Fibroblast of skin of left biceps (primary cell): ENCODE results near the gene FRYL.
"Not testable (repeated sequence)": the region's sequence is repeated elsewhere in the genome, so short reads cannot be mapped to it uniquely, and the experiment has no call there.

Experiments
- DNase-seq, 2 experiments: peaks; one replicate each; pipeline ENCODE4 v3.0.0-alpha.2; 2013; ENCODE audit warnings: low read depth in 2 of 2

FRYL gene

GRCh38 chr4:48698029-48698971, 81.8 kb downstream of the FRYL start:
- peak; percentile 71 to 72 for DNase-seq

GRCh38 chr4:48697516-48697915, 82.6 kb downstream of the FRYL start:
- not testable (repeated sequence) for DNase-seq

- no peak for DNase-seq
Measured at GRCh38 chr4:48694824-48695223, 85.3 kb downstream of the FRYL start.

GRCh38 chr4:48693856-48694574, 86.1 kb downstream of the FRYL start:
- no peak for DNase-seq

- no peak for DNase-seq
Measured at GRCh38 chr4:48692897-48693296, 87.2 kb downstream of the FRYL start.

- no peak for DNase-seq
Measured at GRCh38 chr4:48692044-48692443, 88.0 kb downstream of the FRYL start.

GRCh38 chr4:48688953-48689352, 91.1 kb downstream of the FRYL start:
- no peak for DNase-seq

GRCh38 chr4:48687313-48688051, 92.6 kb downstream of the FRYL start:
- DNase-seq = no peak

GRCh38 chr4:48686369-48686768, 93.7 kb downstream of the FRYL start:
- no peak for DNase-seq

GRCh38 chr4:48683784-48684666, 96.1 kb downstream of the FRYL start:
- no peak for DNase-seq

- DNase-seq = not testable (repeated sequence)
Measured at GRCh38 chr4:48682870-48683269, 97.2 kb downstream of the FRYL start.

- DNase-seq = no peak
Measured at GRCh38 chr4:48681856-48682255, 98.2 kb downstream of the FRYL start.

GRCh38 chr4:48680848-48681568, 99.1 kb downstream of the FRYL start:
- no peak for DNase-seq

GRCh38 chr4:48673537-48673936, 106.5 kb downstream of the FRYL start:
- no peak for DNase-seq

- no peak for DNase-seq
Measured at GRCh38 chr4:48670587-48670986, 109.5 kb downstream of the FRYL start.

- DNase-seq = no peak
Measured at GRCh38 chr4:48669086-48669485, 111.0 kb downstream of the FRYL start.

GRCh38 chr4:48668254-48669017, 111.6 kb downstream of the FRYL start:
- no peak for DNase-seq

GRCh38 chr4:48667148-48667547, 112.9 kb downstream of the FRYL start:
- DNase-seq = no peak

- no peak for DNase-seq
Measured at GRCh38 chr4:48665555-48666186, 114.4 kb downstream of the FRYL start.
